Calu3 (cell line): ENCODE results near the gene SETBP1. TPM values are rescaled to one million over a fixed set of nuclear protein-coding genes. Genes with fewer than 3 reads are reported as not detected.

Source experiments
- BruUV-seq: library from RNA; stranded (reverse); fragments of 400-500 nt; replicated peaks from 2 replicates; lab custom pipeline; 2021; lab: Mats Ljungman, UMichigan
- CTCF ChIA-PET: fragments of 300-600 bp; sonication (Branson Sonifier 250); formaldehyde crosslinking; loops from one replicate; lab custom pipeline; 2022; ENCODE audit warnings: antibody characterized with exemption; lab: Charles Lee
- DNase-seq: peaks from one replicate; pipeline ENCODE4 v3.0.0; 2022
- H3K27ac Mint-ChIP-seq: one replicate; pipeline ENCODE4 v1.8.0; 2022; ENCODE audit warnings: mixed read lengths; ENCODE audit not compliant: unreplicated experiment
- H3K27me3 Mint-ChIP-seq: one replicate; pipeline ENCODE4 v1.8.0; 2022; ENCODE audit warnings: mixed read lengths; ENCODE audit not compliant: unreplicated experiment
- H3K36me3 Mint-ChIP-seq: one replicate; pipeline ENCODE4 v1.8.0; 2022; ENCODE audit warnings: mild to moderate bottlenecking, moderate library complexity, mixed read lengths; ENCODE audit not compliant: insufficient read depth, unreplicated experiment
- H3K4me1 Mint-ChIP-seq: one replicate; pipeline ENCODE4 v1.8.0; 2022; ENCODE audit warnings: mild to moderate bottlenecking, low read depth, mixed read lengths; ENCODE audit not compliant: unreplicated experiment
- H3K4me3 Mint-ChIP-seq: one replicate; pipeline ENCODE4 v1.8.0; 2022; ENCODE audit warnings: mild to moderate bottlenecking, low read depth, moderate library complexity, mixed read lengths; ENCODE audit not compliant: unreplicated experiment
- H3K9me3 Mint-ChIP-seq: one replicate; pipeline ENCODE4 v1.8.0; 2022; ENCODE audit warnings: low read depth, mixed read lengths; ENCODE audit not compliant: unreplicated experiment
- intact Hi-C: fragments of 100-400 bp; cut with micrococcal nuclease; formaldehyde crosslinking; loops from one replicate; pipeline ENCODE4 v1.10.0; 2022; ENCODE audit not compliant: unreplicated experiment
- total RNA-seq: library from RNA; stranded (reverse); gene quantifications from 2 replicates; pipeline ENCODE4 v1.2.3, GENCODE V29; 2022
- TF ChIP-seq, protein P1 (sequence below): fragments of 200-600 bp; IDR thresholded peaks from one replicate; pipeline ENCODE4 v1.8.0; 2022; ENCODE audit warnings: antibody characterized with exemption; ENCODE audit not compliant: unreplicated experiment

Gene SETBP1
- total RNA-seq, 1 experiment from 2014 or later, result 6.0 TPM

DNA sequence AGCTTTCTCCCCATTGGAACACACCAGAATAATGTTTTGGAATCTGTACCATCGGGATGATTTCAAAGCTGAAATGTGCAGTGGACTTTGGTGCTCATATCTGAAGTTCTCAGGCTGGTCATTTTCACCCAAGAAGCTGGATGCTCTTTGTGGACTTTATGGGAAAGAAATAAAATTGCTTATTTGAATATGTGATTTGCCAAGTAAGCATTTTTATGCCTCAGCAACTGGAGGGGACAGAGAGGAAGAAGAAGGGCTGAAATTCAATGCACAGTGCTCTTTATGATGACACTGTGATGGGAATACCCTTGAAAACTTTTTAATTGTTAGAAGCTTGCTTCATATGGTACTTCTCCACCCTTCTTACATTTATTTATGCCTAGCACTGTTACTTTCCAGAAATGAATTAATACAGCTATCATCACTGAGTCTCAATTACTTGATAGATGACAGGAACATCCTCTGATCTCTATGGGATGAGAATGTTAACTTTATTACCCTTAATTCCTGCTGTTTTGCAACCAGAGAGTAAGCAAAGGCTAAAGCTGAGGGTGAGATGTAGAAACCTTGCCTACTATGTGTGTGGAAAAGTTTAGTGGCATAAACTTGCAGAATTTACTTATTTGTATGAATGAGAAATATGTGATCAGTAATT, 23.6 kb downstream of the SETBP1 start:
- no peaks in the 10 kb centered on the region for H3K9me3 Mint-ChIP-seq
- no peak overlapping the region for H3K27ac Mint-ChIP-seq
- no peaks in the 10 kb centered on the region for H3K4me1 Mint-ChIP-seq
- H3K27me3 Mint-ChIP-seq, result no peaks in the 10 kb centered on the region
- H3K36me3 Mint-ChIP-seq, result no peaks in the 10 kb centered on the region
- no peak for DNase-seq
- no peak overlapping the region for H3K4me3 Mint-ChIP-seq
- CTCF ChIA-PET, result no interaction called here
- intact Hi-C loops, result no loop called here
- no TSS peak for BruUV-seq
- TF ChIP-seq, protein P1, sequence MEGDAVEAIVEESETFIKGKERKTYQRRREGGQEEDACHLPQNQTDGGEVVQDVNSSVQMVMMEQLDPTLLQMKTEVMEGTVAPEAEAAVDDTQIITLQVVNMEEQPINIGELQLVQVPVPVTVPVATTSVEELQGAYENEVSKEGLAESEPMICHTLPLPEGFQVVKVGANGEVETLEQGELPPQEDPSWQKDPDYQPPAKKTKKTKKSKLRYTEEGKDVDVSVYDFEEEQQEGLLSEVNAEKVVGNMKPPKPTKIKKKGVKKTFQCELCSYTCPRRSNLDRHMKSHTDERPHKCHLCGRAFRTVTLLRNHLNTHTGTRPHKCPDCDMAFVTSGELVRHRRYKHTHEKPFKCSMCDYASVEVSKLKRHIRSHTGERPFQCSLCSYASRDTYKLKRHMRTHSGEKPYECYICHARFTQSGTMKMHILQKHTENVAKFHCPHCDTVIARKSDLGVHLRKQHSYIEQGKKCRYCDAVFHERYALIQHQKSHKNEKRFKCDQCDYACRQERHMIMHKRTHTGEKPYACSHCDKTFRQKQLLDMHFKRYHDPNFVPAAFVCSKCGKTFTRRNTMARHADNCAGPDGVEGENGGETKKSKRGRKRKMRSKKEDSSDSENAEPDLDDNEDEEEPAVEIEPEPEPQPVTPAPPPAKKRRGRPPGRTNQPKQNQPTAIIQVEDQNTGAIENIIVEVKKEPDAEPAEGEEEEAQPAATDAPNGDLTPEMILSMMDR, result no peak

- no peak overlapping the region for H3K27ac Mint-ChIP-seq
- no peak for DNase-seq
- CTCF ChIA-PET, result no interaction called here
- H3K4me1 Mint-ChIP-seq, result no peaks in the 10 kb centered on the region
- BruUV-seq, result no TSS peak
- no peaks in the 10 kb centered on the region for H3K27me3 Mint-ChIP-seq
- intact Hi-C loops, result no loop called here
- no peaks in the 10 kb centered on the region for H3K9me3 Mint-ChIP-seq
- H3K4me3 Mint-ChIP-seq, result no peak overlapping the region
- TF ChIP-seq, protein P1, result no peak
- H3K36me3 Mint-ChIP-seq, result no peaks in the 10 kb centered on the region
These were observed 24.5 kb downstream of the SETBP1 start for GRCh38 chr18:44705075-44705675.

- no TSS peak for BruUV-seq
- TF ChIP-seq, protein P1, result no peak
- intact Hi-C loops, result no loop called here
- CTCF ChIA-PET, result no interaction called here
- H3K4me3 Mint-ChIP-seq, result no peak overlapping the region
- H3K27me3 Mint-ChIP-seq, result no peaks in the 10 kb centered on the region
- no peaks in the 10 kb centered on the region for H3K36me3 Mint-ChIP-seq
- H3K27ac Mint-ChIP-seq, result no peak overlapping the region
- H3K4me1 Mint-ChIP-seq, result no peaks in the 10 kb centered on the region
- no peak for DNase-seq
- H3K9me3 Mint-ChIP-seq, result no peaks in the 10 kb centered on the region
These were observed 27.9 kb downstream of the SETBP1 start for GRCh38 chr18:44708451-44709083.

- no peaks in the 10 kb centered on the region for H3K36me3 Mint-ChIP-seq
- no peak overlapping the region for H3K27ac Mint-ChIP-seq
- CTCF ChIA-PET, result interaction anchor here (0.7 kb wide), 1 partner anchor 38 kb away, joined by 4 read pairs; no protein-coding TSS in a partner anchor
- TF ChIP-seq, protein P1, result no peak
- H3K27me3 Mint-ChIP-seq, result no peaks in the 10 kb centered on the region
- H3K4me3 Mint-ChIP-seq, result no peak overlapping the region
- no peaks in the 10 kb centered on the region for H3K4me1 Mint-ChIP-seq
- no peaks in the 10 kb centered on the region for H3K9me3 Mint-ChIP-seq
- intact Hi-C loops, result no loop called here
- BruUV-seq, result no TSS peak
- no peak for DNase-seq
These were observed 28.8 kb downstream of the SETBP1 start for GRCh38 chr18:44709307-44710126.
